Gastroesophageal sphincter (tissue), 4 donors: ENCODE results near the gene RPL39. TPM values are rescaled to one million over a fixed set of nuclear protein-coding genes. Genes with fewer than 3 reads are reported as not detected.
"Not testable (repeated sequence)": the region's sequence is repeated elsewhere in the genome, so short reads cannot be mapped to it uniquely, and the experiment has no call there.

Source experiments
- ATAC-seq: fragments of 150-250 bp; one replicate; pipeline ENCODE4 v1.9.1; 2016; ENCODE audit warnings: mild to moderate bottlenecking, moderate library complexity
- H3K27ac ChIP-seq, 4 donors: fragments of 200-600 bp; sonication (generic) in 3 of 4; 1 replicate in 3 of 4; 2 replicates in 1 of 4; pipeline ENCODE4 v1.5.1; 2016 to 2019
- H3K27me3 ChIP-seq: fragments of 200-600 bp; sonication (generic); one replicate; pipeline ENCODE4 v1.5.1; 2019
- H3K36me3 ChIP-seq, 2 donors: fragments of 200-600 bp; sonication (generic); one replicate each; pipeline ENCODE4 v1.5.1; 2019; ENCODE audit warnings: control low read depth in 1 of 2
- H3K4me1 ChIP-seq, 3 donors: fragments of 200-600 bp; sonication (generic); 1 replicate in 2 of 3; 2 replicates in 1 of 3; pipeline ENCODE4 v1.5.1; 2016 to 2019; ENCODE audit warnings: control low read depth in 2 of 3
- H3K4me3 ChIP-seq, 2 donors: fragments of 200-600 bp; sonication (generic); one replicate each; pipeline ENCODE4 v1.5.1; 2019; ENCODE audit warnings: mild to moderate bottlenecking in 1 of 2, moderate library complexity in 1 of 2
- H3K9me3 ChIP-seq, 3 donors: fragments of 200-600 bp; sonication (generic); one replicate each; pipeline ENCODE4 v1.5.1; 2017 to 2019; ENCODE audit warnings: control low read depth in 2 of 3
- EP300 ChIP-seq: sonication (generic); formaldehyde crosslinking; IDR thresholded peaks from one replicate; pipeline ENCODE4 v1.6.1; 2017; ENCODE audit warnings: antibody characterized with exemption, mild to moderate bottlenecking
- POLR2A ChIP-seq, 2 donors: fragments of 450-650 bp; IDR thresholded peaks; one replicate each; pipeline ENCODE4 v1.6.1; 2017; ENCODE audit warnings: antibody characterized with exemption in 2 of 2, mild to moderate bottlenecking in 2 of 2, moderate library complexity in 1 of 2
- POLR2AphosphoS5 ChIP-seq: sonication (generic); formaldehyde crosslinking; IDR thresholded peaks from one replicate; pipeline ENCODE4 v1.6.1; 2017; ENCODE audit warnings: antibody characterized with exemption
- WGBS, 2 donors: methylation state at CpG; one replicate each; pipeline ENCODE4 v1.1.5; 2018; ENCODE audit warnings: low coverage in 1 of 2; 5-methylcytosine and 5-hydroxymethylcytosine counted together
- small RNA-seq, 4 donors: library from RNA; depleted of rRNA; stranded (forward); fragments of <200 nt; gene quantifications; one replicate each; pipeline ENCODE3, GENCODE V24; 2016
- total RNA-seq, 4 donors: library from RNA; depleted of rRNA; stranded (reverse); fragments of >200 nt; gene quantifications; one replicate each; pipeline ENCODE4 v1.1.0, GENCODE V29; 2016
- TF ChIP-seq, protein P1 (sequence below), 4 experiments: fragments of 200-600 bp in 2 of 4; fragments of 450-650 bp in 2 of 4; sonication (generic) in 1 of 4; IDR thresholded peaks; one replicate each; pipeline ENCODE4 v1.5.1; 2017 to 2019; ENCODE audit warnings: antibody characterized with exemption in 4 of 4, mild to moderate bottlenecking in 2 of 4, moderate library complexity in 2 of 4

Gene RPL39
- total RNA-seq, 4 donors from 2014 or later: 1,536 to 5,996 (median 3,784) TPM

DNA sequence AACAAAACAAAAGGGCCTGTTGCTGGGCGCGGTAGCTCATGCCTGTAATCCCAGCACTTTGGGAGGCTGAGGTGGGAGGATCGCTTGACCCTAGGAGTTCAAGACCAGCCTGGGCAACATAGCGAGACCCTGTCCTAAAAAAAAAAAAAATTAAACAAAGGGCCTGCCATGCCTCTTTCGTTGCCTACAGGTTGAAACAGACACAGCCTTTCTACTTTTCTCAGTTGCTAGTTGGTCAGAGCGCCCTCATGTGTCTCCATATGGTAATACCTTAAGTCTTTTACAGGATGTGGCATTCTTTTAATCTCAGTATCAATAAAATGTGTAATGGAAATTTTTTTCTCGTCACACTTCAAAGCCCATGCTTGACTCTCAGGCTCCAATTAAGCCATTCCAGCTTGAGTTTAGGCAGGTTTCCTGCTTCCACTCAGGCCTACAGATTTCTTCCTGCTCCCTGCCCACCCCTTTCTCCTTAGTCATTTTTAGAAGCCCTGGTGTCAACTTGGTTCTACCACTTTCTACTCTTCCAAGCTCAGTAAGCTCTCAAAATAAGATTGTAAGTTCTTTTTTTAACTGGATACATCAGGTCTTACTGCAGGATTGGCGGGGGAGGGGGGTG is 37.7 kb downstream of the RPL39 start:
- H3K36me3 ChIP-seq: no peaks in the 10 kb centered on the region
- TF ChIP-seq POLR2A (IDR thresholded peaks at IDR 0.05) (no peak), EP300 (no peak), POLR2AphosphoS5 (no peak)
- TF ChIP-seq, protein P1, sequence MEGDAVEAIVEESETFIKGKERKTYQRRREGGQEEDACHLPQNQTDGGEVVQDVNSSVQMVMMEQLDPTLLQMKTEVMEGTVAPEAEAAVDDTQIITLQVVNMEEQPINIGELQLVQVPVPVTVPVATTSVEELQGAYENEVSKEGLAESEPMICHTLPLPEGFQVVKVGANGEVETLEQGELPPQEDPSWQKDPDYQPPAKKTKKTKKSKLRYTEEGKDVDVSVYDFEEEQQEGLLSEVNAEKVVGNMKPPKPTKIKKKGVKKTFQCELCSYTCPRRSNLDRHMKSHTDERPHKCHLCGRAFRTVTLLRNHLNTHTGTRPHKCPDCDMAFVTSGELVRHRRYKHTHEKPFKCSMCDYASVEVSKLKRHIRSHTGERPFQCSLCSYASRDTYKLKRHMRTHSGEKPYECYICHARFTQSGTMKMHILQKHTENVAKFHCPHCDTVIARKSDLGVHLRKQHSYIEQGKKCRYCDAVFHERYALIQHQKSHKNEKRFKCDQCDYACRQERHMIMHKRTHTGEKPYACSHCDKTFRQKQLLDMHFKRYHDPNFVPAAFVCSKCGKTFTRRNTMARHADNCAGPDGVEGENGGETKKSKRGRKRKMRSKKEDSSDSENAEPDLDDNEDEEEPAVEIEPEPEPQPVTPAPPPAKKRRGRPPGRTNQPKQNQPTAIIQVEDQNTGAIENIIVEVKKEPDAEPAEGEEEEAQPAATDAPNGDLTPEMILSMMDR (IDR thresholded peaks at IDR 0.05): no peak
- no peak overlapping the region for H3K4me3 ChIP-seq
- no peaks in the 10 kb centered on the region for H3K27me3 ChIP-seq
- peaks cover 0 to 12% (median 0%) of the 10 kb centered on the region in 3 donors for H3K4me1 ChIP-seq
- H3K9me3 ChIP-seq: no peaks in the 10 kb centered on the region
- 45 to 73% methylated on average over 5 to 7 of the region's 8 CpGs for WGBS, 2 donors
- no peak overlapping the region for H3K27ac ChIP-seq
- no peak for ATAC-seq

DNA sequence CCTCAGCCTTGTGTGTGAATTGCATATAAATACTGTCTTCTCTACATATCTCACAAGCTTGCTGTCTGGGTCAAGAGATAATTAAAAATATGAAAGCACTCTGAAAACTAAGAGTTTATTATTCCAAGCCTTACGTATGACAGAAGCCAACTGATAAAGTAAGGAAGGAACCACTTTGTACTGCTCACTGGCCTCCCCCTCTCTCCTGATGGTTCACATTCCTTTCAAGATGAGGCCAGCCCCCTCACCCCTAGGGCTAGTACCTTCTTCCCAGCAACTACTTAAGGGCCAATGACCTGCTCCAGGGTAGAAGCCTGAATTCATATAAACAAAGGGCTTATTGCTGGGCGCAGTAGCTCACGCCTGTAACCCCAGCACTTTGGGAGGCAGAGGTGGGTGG is 38.4 kb downstream of the RPL39 start:
- Histone ChIP-seq H3K4me3 (no peak overlapping the region), H3K36me3 (no peaks in the 10 kb centered on the region), H3K9me3 (no peaks in the 10 kb centered on the region), H3K27ac (no peak overlapping the region), H3K4me1 (peaks cover 0 to 4% (median 0%) of the 10 kb centered on the region in 3 donors), H3K27me3 (no peaks in the 10 kb centered on the region)
- ATAC-seq: no peak
- WGBS, 2 donors: 63 to 95% methylated on average over 1 to 3 of the region's 3 CpGs
- TF ChIP-seq POLR2AphosphoS5: no peak

- H3K27ac ChIP-seq, ATAC-seq, H3K4me3 ChIP-seq, H3K4me1 ChIP-seq, H3K9me3 ChIP-seq, H3K27me3 ChIP-seq, H3K36me3 ChIP-seq: not testable (repeated sequence)
- no CpG with 5 or more reads among the region's 27 CpGs for WGBS, 2 donors
These were observed 40.7 kb downstream of the RPL39 start for GRCh38 chrX:119750751-119751150.

DNA sequence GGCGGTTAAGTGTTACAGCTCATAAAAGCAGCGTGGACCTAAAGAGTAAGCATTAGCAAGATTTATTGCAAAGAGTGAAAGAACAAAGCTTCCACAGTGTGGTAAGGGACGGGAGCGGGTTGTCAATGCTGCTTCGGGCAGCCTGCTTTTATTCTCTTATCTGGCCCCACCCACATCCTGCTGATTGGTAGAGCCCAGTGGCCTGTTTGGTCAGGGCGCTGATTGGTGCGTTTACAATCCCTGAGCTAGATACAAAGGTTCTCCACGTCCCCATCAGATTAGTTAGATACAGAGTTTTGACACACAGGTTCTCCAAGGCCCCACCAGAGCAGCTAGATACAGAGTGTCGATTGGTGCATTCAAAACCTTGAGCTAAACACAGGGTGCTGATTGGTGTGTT is 41.3 kb downstream of the RPL39 start:
- not testable (repeated sequence) for H3K36me3 ChIP-seq, H3K9me3 ChIP-seq, H3K4me3 ChIP-seq, H3K27ac ChIP-seq, ATAC-seq, H3K27me3 ChIP-seq, H3K4me1 ChIP-seq
- no CpG with 5 or more reads among the region's 9 CpGs for WGBS, 2 donors

- H3K36me3 ChIP-seq: no peaks in the 10 kb centered on the region
- H3K27me3 ChIP-seq: no peaks in the 10 kb centered on the region
- no peaks in the 10 kb centered on the region for H3K4me1 ChIP-seq
- ATAC-seq: no peak
- WGBS, 2 donors: 45% methylated on average over 3 of the region's 4 CpGs; no CpG with 5 or more reads in 1 of the 2 donors
- H3K4me3 ChIP-seq: no peak overlapping the region
- H3K27ac ChIP-seq: no peak overlapping the region
- TF ChIP-seq EP300 (no peak), POLR2A (IDR thresholded peaks at IDR 0.05) (no peak), POLR2AphosphoS5 (no peak)
- TF ChIP-seq, protein P1 (IDR thresholded peaks at IDR 0.05): no peak
- no peaks in the 10 kb centered on the region for H3K9me3 ChIP-seq
These were observed 46.1 kb downstream of the RPL39 start for GRCh38 chrX:119745283-119745848.

DNA sequence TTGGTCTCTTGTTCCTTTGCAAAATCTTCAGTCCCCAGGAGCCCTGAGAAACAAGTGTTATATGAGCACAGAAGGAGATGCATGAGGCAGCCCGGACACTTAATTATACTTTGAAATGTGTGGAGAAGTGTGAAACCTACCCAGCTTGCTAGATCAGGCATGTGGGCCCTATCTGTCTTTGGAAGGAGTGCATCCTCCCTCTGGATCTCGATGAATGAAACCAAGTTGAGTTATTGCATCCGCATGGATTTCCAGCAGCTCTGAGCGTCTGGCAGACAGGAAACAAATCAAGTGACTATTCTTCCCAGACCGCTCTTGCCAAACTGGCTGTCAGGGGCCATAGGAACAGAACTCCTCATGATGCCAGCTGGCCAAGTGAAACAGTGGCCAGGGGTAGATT is 52.7 kb downstream of the RPL39 start:
- H3K27me3 ChIP-seq: no peaks in the 10 kb centered on the region
- H3K4me3 ChIP-seq: no peak overlapping the region
- TF ChIP-seq, protein P1 (IDR thresholded peaks at IDR 0.05): no peak
- no peak for TF ChIP-seq EP300
- TF ChIP-seq POLR2A (IDR thresholded peaks at IDR 0.05): no peak
- no peak for ATAC-seq
- WGBS, 2 donors: 64 to 86% methylated on average over 1 to 4 of the region's 5 CpGs
- no peak overlapping the region for H3K27ac ChIP-seq
- H3K36me3 ChIP-seq: no peaks in the 10 kb centered on the region
- no peaks in the 10 kb centered on the region for H3K9me3 ChIP-seq
- no peaks in the 10 kb centered on the region for H3K4me1 ChIP-seq

Small RNA genes lying within 50 kb of the gene (small RNA-seq; reads per million reads assigned to genes)
- 0 reads per million in 4 donors for gene SNORA69

Other genes with a start within 250 kb of the RPL39 start
- 10 to 100 TPM; 20.2 to 26.0 (median 22.5) TPM for gene STEEP1, start 226.2 kb downstream of the RPL39 start, total RNA-seq
- gene UBE2A, start 217.1 kb downstream of the RPL39 start, total RNA-seq: 10 to 100 TPM; 32.2 to 39.7 (median 35.9) TPM
- gene NKRF, start 185.2 kb downstream of the RPL39 start, total RNA-seq: 1 to 10 TPM; 5.7 to 9.2 (median 6.0) TPM
- gene SEPTIN6, start 98.5 kb downstream of the RPL39 start, total RNA-seq: 10 to 100 TPM; 19.3 to 97.9 (median 40.6) TPM
- gene SOWAHD, start 33.0 kb downstream of the RPL39 start, total RNA-seq: under 1 TPM in 1 of 4 donors, not detected in 3; 0.27 TPM
- 1 to 10 TPM; 3.9 to 7.0 (median 4.3) TPM for gene UPF3B, start 61.3 kb upstream of the RPL39 start, total RNA-seq
- 10 to 100 TPM in 3 of 4 donors, 1 to 10 TPM in 1; 6.4 to 18.6 (median 12.6) TPM for gene RNF113A, start 80.1 kb upstream of the RPL39 start, total RNA-seq
- 100 to 1,000 TPM in 1 of 4 donors, 10 to 100 TPM in 3; 55.8 to 104 (median 74.5) TPM for gene NDUFA1, start 80.2 kb upstream of the RPL39 start, total RNA-seq
- not detected for gene AKAP14, start 104.3 kb upstream of the RPL39 start, total RNA-seq
- gene NKAP, start 152.1 kb upstream of the RPL39 start, total RNA-seq: 10 to 100 TPM in 1 of 4 donors, 1 to 10 TPM in 3; 5.9 to 12.6 (median 6.3) TPM